ENCODE results near the gene CRACR2B.
A peak's percentile ranks its signal among the peaks of the same experiment; 100 is the strongest.

Gene CRACR2B

DNA sequence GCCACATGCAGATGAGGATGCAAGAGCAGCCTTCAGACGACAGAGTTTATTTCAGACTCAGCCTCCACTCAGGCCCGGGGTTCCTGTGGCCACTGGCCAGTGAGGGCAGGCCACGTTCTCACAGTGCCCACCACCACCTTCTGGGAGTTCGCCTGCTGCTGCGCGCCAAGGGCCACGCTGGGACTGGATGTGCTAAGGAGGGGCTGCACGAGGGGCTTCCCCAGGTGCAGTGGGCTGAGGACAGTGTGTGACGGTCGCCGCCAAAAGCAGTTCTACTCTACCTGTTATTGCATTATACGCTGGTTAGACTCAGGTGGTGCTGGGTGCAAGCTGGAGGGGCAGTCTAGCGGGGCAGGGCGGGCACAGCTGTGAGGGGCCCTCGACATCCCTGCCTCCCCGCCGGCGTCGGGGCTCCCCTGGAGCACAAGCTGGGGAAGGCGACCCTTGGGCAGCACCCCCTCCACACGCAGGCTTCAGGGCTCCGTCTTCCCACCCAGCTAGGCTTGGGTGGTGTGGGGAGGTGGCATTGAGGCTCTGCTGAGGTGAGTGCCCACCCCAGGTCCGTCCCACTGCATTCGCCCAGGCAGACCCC is 40.5 kb upstream of the CRACR2B start:
- no peak overlapping the region for H3K4me3 ChIP-seq (ENCODE audit: low read length)
- TF ChIP-seq, protein P1, sequence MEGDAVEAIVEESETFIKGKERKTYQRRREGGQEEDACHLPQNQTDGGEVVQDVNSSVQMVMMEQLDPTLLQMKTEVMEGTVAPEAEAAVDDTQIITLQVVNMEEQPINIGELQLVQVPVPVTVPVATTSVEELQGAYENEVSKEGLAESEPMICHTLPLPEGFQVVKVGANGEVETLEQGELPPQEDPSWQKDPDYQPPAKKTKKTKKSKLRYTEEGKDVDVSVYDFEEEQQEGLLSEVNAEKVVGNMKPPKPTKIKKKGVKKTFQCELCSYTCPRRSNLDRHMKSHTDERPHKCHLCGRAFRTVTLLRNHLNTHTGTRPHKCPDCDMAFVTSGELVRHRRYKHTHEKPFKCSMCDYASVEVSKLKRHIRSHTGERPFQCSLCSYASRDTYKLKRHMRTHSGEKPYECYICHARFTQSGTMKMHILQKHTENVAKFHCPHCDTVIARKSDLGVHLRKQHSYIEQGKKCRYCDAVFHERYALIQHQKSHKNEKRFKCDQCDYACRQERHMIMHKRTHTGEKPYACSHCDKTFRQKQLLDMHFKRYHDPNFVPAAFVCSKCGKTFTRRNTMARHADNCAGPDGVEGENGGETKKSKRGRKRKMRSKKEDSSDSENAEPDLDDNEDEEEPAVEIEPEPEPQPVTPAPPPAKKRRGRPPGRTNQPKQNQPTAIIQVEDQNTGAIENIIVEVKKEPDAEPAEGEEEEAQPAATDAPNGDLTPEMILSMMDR (IDR thresholded peaks at IDR 0.05; ENCODE audit: insufficient read depth, low read depth, low read length, missing control alignments): no peak
- no peak for DNase-seq (ENCODE audit: low read depth)

DNA sequence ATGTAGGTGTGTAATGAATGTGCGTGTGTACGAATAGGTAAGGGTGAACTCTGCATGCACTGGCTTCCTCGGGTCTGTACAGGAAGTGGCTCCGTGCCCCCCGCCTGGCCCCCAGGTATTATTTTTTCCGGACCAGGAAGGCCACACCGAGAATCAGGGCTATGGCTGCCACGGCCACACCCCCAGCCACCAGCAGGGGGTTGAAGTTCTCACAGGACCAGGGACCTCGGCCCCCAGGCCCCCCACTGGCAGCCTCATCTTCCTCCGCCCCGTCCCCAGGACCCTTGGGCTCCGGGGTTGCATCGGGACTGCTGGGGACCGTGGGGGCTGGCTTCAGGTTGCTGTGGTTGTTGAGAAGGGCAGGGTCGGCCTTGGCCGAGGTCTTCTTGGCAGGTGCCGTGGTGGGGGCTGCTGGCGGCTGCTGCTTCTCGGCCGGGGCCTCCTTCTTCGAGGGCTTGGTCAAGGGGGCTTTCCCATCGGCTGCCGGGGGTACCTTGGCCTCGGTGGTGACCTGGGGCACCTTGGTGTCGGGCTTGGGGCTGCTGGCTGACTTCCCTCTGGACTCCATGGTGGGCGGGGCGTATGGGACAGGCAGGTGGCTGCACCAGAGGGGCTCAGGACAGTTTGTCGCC is 39.6 kb upstream of the CRACR2B start:
- DNase-seq (ENCODE audit: low read depth): no peak
- H3K4me3 ChIP-seq (ENCODE audit: low read length): no peak overlapping the region
- TF ChIP-seq, protein P1 (IDR thresholded peaks at IDR 0.05; ENCODE audit: insufficient read depth, low read depth, low read length, missing control alignments): no peak

DNA sequence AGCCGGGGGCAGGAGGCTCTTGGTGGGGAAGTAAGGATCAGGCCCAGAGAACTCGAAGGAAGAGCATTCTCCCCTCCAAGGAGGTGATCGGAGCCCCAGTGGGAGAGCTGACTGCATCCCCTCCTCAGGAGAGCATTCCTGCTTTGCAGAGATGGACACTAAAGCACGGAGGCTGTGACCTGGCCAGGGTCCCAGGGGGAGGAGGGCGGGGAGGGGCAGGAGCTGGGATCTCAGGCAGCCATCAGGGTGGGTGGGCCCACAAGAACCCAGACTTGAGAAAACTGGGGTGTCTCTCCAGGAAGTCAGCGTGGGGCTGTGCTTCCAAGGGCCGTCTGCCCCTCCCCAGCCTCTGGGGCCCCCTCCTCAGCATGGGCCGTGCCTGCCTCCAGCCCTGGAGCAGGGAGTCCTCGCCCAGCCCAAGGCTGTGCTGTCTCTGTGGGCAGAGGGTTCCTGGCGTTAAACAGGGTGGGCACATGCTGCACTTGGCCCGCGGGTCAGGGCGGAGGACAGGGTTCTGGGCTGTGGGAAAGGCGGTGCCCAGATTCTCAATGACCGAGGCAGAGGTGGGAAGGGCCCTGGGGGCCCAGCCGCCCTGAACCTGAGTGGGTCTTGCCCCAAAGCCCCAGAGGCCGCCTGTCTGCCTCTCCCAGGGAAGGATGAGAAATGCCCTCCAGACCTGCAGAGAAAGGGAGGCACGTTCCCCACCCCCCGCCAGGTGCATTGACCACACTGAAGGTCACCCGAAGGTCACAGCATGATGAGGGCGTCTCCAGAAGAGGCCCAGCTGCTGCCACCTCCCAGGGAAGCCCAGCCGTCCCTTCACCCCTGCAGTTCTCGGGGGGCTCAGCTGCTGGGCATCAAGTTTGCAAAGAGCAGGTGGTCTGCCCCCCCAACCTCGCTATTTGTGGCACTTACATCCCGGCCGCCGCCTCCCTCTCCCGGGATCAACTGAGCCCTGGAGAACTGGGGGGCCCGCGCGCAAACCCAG is 38.5 kb upstream of the CRACR2B start:
- no peak for DNase-seq (ENCODE audit: low read depth)
- no peak overlapping the region for H3K4me3 ChIP-seq (ENCODE audit: low read length)
- TF ChIP-seq, protein P1 (IDR thresholded peaks at IDR 0.05; ENCODE audit: insufficient read depth, low read depth, low read length, missing control alignments): no peak

DNA sequence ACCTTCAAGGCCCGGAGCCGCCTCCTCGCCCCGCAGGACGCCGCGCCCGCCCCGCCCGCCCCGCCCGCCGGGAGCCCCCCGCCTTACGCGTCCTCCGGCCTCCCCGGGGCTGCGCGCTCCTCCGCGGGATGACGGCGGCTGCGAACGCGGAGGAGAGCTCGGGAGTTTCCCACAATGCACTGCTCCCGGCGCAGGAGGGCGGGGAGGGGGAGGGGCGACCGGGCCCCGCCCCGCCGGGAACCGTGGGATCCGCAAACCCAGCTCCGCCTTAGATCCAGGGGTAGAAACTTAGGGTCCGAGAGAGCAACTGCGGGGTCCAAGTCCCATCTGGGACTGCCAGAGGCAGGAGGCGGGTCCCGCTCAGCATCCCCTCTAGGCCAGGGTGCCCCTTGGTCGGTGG is 37.8 kb upstream of the CRACR2B start, which contains the start of gene CEND1:
Gene CEND1, minus strand, starts transcription at position 148 of the 400 bp plus-strand sequence. CDS start 1,514 bp downstream, outside the sequence.
- no peak within 1 kb of the TSS for H3K4me3 ChIP-seq (ENCODE audit: low read length)
- TF ChIP-seq, protein P1 (IDR thresholded peaks at IDR 0.05; ENCODE audit: insufficient read depth, low read depth, low read length, missing control alignments): no peak
- DNase-seq (ENCODE audit: low read depth): peak; percentile 44

DNA sequence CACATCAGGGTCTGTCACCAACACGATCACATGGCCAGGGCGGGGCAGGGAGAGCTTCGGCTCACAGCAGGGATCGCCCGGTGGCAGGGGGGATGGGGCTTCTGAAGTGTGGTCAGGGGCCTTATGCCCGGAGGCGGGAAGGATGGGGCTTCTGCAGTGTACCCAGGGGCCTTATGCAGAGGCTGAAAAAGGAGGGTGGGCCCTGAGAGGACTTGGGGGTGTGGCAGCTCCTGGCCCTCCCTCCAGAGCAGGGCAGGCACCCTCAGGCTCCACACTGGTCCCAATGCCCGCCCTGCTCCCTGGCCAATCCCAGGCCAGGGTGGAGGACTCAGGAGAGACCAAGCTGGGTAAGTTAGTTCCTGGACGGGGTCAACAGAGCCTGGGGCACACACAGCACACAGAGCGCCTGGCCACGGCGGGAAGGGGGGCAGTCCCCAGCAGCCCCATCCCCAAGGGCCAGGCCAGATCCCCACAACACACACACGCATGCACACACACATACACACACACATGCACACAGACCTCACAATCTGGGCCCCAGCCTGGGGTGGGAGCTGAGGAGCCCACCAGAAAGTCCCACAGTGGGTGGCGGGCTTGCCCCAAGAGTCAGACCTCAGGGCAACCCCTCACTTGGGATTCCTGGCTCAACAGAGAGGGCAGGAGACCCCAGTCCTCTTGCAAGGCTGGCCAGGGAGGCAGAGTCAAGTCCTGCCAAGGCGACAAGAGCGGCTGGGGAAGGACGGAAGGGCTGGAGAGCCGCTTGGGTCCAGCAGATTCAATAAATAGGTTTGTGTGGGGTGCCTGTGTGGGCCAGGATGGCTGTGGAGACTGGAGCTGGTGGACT is 36.8 kb upstream of the CRACR2B start:
- TF ChIP-seq, protein P1 (IDR thresholded peaks at IDR 0.05; ENCODE audit: insufficient read depth, low read depth, low read length, missing control alignments): no peak
- no peak overlapping the region for H3K4me3 ChIP-seq (ENCODE audit: low read length)
- no peak for DNase-seq (ENCODE audit: low read depth)

All from epithelial cell of esophagus (primary cell).